ENCODE data around the gene FAM136A. TPM values are rescaled to one million over a fixed set of nuclear protein-coding genes. Genes with fewer than 3 reads are reported as not detected.

Gene FAM136A
- 84.0 to 96.1 TPM (median 94.6 TPM) in 5 replicates for total RNA-seq (2022; extraction: Qiagen RNA extraction)

GRCh38 chr2:70301344-70302194, at the start of gene FAM136A:
FAM136A (minus strand) TSS chr2:70302067; CDS start chr2:70302011, 56 bp downstream.

GRCh38 chr2:70248181-70248847, 53.6 kb downstream of the FAM136A start, which contains the start of gene TIA1:
TIA1 (minus strand) TSS chr2:70248628; CDS start chr2:70248430, 198 bp downstream.

Other genes starting within 250 kb of the FAM136A start
- 386 to 412 TPM (median 402 TPM) in 5 replicates for gene PCBP1, start 214.6 kb downstream of the FAM136A start, total RNA-seq (2022; extraction: Qiagen RNA extraction)
- 6.5 to 8.9 TPM (median 7.8 TPM) in 5 replicates for gene C2orf42, start 111.0 kb downstream of the FAM136A start, total RNA-seq (2022; extraction: Qiagen RNA extraction)
- gene TIA1, start 53.4 kb downstream of the FAM136A start, total RNA-seq (2022; extraction: Qiagen RNA extraction): 38.0 to 53.1 TPM (median 45.2 TPM) in 5 replicates
- gene PCYOX1, start 43.9 kb downstream of the FAM136A start, total RNA-seq (2022; extraction: Qiagen RNA extraction): 34.5 to 50.8 TPM (median 44.2 TPM) in 5 replicates
- gene SNRPG, start 8.3 kb downstream of the FAM136A start, total RNA-seq (2022; extraction: Qiagen RNA extraction): 340 to 378 TPM (median 360 TPM) in 5 replicates

Data from A549 treated with Hydrocortisone at 1 μM for 4 hours (cell line).